Measurements from ENCODE around the gene ANKS1A. TPM values are rescaled to one million over a fixed set of nuclear protein-coding genes. Genes with fewer than 3 reads are reported as not detected.

Gene ANKS1A
- total RNA-seq, 2 experiments from 2014 or later: 6.4 to 6.9 TPM

DNA sequence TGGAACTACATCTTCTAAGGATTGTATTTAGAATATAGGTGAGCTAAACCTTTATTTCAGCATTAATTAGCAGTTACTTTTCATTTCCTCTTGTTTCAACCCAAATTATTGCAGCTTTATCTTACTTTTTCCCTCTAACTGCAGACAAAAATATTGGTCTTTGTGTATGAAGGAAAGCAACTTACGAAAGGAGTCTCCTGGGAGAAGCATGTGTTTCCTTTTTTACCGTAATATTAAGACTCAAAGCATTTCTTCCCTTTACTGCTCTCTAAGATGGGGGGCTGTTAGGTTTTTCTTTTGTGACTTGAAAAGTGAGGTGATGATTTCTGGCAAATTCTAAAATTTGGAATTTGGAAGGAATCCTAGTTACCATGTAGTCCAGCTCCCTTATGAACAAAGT lies 141.0 kb downstream of the ANKS1A start:
- Mint-ChIP-seq H3K9me3 (no peaks in the 10 kb centered on the region), H3K27ac (no peak overlapping the region), H3K4me1 (ENCODE audit: low read depth) (peaks cover 5% of the 10 kb centered on the region), H3K4me3 (no peak overlapping the region), H3K36me3 (ENCODE audit: low read depth) (peaks cover 29% of the 10 kb centered on the region), H3K27me3 (no peaks in the 10 kb centered on the region)
- ATAC-seq (ENCODE audit: poor library complexity) (no peak), DNase-seq (no peak)
- TF ChIP-seq, protein P1, sequence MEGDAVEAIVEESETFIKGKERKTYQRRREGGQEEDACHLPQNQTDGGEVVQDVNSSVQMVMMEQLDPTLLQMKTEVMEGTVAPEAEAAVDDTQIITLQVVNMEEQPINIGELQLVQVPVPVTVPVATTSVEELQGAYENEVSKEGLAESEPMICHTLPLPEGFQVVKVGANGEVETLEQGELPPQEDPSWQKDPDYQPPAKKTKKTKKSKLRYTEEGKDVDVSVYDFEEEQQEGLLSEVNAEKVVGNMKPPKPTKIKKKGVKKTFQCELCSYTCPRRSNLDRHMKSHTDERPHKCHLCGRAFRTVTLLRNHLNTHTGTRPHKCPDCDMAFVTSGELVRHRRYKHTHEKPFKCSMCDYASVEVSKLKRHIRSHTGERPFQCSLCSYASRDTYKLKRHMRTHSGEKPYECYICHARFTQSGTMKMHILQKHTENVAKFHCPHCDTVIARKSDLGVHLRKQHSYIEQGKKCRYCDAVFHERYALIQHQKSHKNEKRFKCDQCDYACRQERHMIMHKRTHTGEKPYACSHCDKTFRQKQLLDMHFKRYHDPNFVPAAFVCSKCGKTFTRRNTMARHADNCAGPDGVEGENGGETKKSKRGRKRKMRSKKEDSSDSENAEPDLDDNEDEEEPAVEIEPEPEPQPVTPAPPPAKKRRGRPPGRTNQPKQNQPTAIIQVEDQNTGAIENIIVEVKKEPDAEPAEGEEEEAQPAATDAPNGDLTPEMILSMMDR (IDR thresholded peaks at IDR 0.05): no peak
- Histone ChIP-seq H3K36me3 (ENCODE audit: insufficient read depth, low read length) (peaks cover 5% of the 10 kb centered on the region), H3K4me3 (ENCODE audit: low read length) (no peak overlapping the region), H3K4me1 (ENCODE audit: insufficient read depth, low read length) (no peaks in the 10 kb centered on the region), H3K9me3 (ENCODE audit: control insufficient read depth in 1 of 2, insufficient read depth in 1 of 2, low read length in 2 of 2) (no peaks in the 10 kb centered on the region), H3K27ac (ENCODE audit: low read depth in 1 of 2, low read length in 2 of 2) (no peak overlapping the region), H3K27me3 (ENCODE audit: control insufficient read depth in 1 of 2, insufficient read depth in 2 of 2, low read length in 2 of 2) (no peaks in the 10 kb centered on the region)
- POLR2A ChIA-PET: no interaction called here
- CTCF ChIA-PET: no interaction called here
- intact Hi-C loops (cut with DNase I, micrococcal nuclease): no loop called here

DNA sequence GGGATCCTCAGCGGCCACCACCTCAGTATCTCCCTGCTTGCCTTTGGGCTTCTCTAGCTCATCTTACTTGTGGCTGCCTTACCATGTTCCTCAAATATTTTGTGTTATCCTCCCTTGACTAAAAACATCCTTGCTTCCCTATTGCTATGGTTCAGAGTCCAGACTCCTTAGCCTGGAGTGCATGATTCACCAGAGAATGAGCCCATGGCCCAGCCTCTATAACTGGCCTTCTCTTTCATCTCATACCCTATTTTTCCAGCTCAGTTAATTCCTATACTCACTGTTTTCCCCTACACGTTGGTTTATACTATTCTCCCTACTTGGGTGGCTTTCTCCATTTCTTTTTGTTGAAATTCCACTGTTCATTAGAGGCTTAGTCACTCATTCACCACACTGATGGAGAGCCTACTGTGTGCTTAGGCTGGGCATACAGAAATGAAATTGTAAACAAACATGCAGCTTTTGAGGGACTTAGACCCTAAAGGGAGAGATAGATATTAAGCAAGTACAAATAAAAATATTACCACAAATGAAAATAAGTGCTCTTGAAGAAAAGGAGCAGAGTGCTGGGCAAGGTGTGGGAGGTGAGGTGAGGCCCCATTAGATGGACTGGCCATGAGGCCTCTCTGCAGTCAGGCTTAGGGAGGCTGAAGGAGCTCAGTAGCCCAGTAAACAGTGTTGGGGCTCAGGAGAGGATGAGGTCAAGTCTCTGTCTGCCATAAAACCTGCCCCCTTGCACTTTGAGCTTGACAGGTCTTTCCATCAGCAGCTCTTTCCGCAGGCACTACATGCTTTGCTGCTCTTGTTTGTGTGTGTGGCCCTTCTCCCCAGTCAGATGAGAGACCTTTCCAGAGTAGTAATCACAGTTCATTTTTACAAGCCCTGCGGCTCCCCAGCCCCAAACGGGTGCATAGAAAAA lies 142.8 kb downstream of the ANKS1A start:
- DNase-seq (no peak), ATAC-seq (ENCODE audit: poor library complexity) (no peak)
- H3K27ac Mint-ChIP-seq: no peak overlapping the region
- H3K27me3 ChIP-seq (ENCODE audit: control insufficient read depth in 1 of 2, insufficient read depth in 2 of 2, low read length in 2 of 2): no peaks in the 10 kb centered on the region
- H3K4me1 Mint-ChIP-seq (ENCODE audit: low read depth): no peaks in the 10 kb centered on the region
- intact Hi-C loops (cut with DNase I, micrococcal nuclease): no loop called here
- H3K9me3 ChIP-seq (ENCODE audit: control insufficient read depth in 1 of 2, insufficient read depth in 1 of 2, low read length in 2 of 2): no peaks in the 10 kb centered on the region
- no peak overlapping the region for H3K4me3 Mint-ChIP-seq
- peaks cover 5% of the 10 kb centered on the region for H3K36me3 ChIP-seq (ENCODE audit: insufficient read depth, low read length)
- H3K9me3 Mint-ChIP-seq: no peaks in the 10 kb centered on the region
- ChIA-PET CTCF (no interaction called here), POLR2A (no interaction called here)
- no peaks in the 10 kb centered on the region for H3K27me3 Mint-ChIP-seq
- no peak overlapping the region for H3K4me3 ChIP-seq (ENCODE audit: low read length)
- H3K36me3 Mint-ChIP-seq (ENCODE audit: low read depth): peaks cover 24% of the 10 kb centered on the region
- H3K27ac ChIP-seq (ENCODE audit: low read depth in 1 of 2, low read length in 2 of 2): no peak overlapping the region
- TF ChIP-seq, protein P1 (IDR thresholded peaks at IDR 0.05): no peak
- no peaks in the 10 kb centered on the region for H3K4me1 ChIP-seq (ENCODE audit: insufficient read depth, low read length)

DNA sequence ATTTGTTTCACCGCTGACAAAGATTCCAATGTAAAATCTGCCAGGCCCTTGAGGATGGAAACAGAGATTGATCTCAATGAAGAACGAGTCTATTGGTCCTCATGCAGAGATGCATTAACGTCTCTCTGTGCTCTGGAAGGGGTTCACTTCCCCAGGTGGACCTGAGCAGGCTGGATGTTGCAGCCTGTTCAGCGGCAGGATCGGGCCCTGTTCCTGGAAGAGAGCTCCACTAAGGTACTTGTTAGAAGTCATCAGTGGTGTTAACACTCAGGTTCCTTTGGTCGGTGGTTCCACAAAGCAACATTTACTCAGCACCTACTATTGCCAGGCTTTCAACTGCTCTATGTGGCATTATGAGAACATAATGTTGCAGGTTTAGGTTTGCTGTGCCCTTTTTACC lies 144.6 kb downstream of the ANKS1A start:
- Histone ChIP-seq H3K36me3 (ENCODE audit: insufficient read depth, low read length) (peaks cover 5% of the 10 kb centered on the region), H3K27ac (ENCODE audit: low read depth in 1 of 2, low read length in 2 of 2) (no peak overlapping the region), H3K27me3 (ENCODE audit: control insufficient read depth in 1 of 2, insufficient read depth in 2 of 2, low read length in 2 of 2) (no peaks in the 10 kb centered on the region), H3K4me3 (ENCODE audit: low read length) (no peak overlapping the region), H3K4me1 (ENCODE audit: insufficient read depth, low read length) (no peaks in the 10 kb centered on the region), H3K9me3 (ENCODE audit: control insufficient read depth in 1 of 2, insufficient read depth in 1 of 2, low read length in 2 of 2) (no peaks in the 10 kb centered on the region)
- Mint-ChIP-seq H3K4me3 (no peak overlapping the region), H3K36me3 (ENCODE audit: low read depth) (peaks cover 21% of the 10 kb centered on the region), H3K9me3 (no peaks in the 10 kb centered on the region), H3K27ac (no peak overlapping the region), H3K4me1 (ENCODE audit: low read depth) (no peaks in the 10 kb centered on the region), H3K27me3 (no peaks in the 10 kb centered on the region)
- TF ChIP-seq, protein P1 (IDR thresholded peaks at IDR 0.05): no peak
- ATAC-seq (ENCODE audit: poor library complexity) (no peak), DNase-seq (no peak)
- POLR2A ChIA-PET: no interaction called here
- CTCF ChIA-PET: no interaction called here
- intact Hi-C loops (cut with DNase I, micrococcal nuclease): no loop called here
